H1 (cell line): Measurements from ENCODE around the gene EBF3. TPM values are rescaled to one million over a fixed set of nuclear protein-coding genes. Genes with fewer than 3 reads are reported as not detected.

Experiments
- CTCF ChIA-PET: fragments of 300-600 bp; sonication (Branson Sonifier 250); formaldehyde crosslinking; loops from one replicate; lab custom pipeline; 2021; ENCODE audit not compliant: partially characterized antibody; lab: Charles Lee
- POLR2A ChIA-PET: fragments of 300-600 bp; sonication (Branson Sonifier 250); formaldehyde crosslinking; loops from one replicate; lab custom pipeline; 2021; ENCODE audit warnings: inconsistent platforms; ENCODE audit not compliant: partially characterized antibody; lab: Charles Lee
- DNase-seq, 2 experiments: peaks; one replicate each; pipeline versions ENCODE4 v3.0.0 to v3.0.0-alpha.2; 2010 to 2022; ENCODE audit warnings: low spot score in 2 of 2, low read depth in 1 of 2, mixed read lengths in 1 of 2
- FAIRE-seq: peaks from 2 replicates; lab custom pipeline; 2011; peaks lifted over from hg19 to GRCh38; lab: Jason Lieb, UNC
- H2AFZ ChIP-seq: 2 replicates; pipeline ENCODE4 v1.8.1; 2012; ENCODE audit warnings: low read length, inconsistent platforms
- H2AK5ac ChIP-seq: 2 replicates; pipeline ENCODE4 v1.6.1; 2013; ENCODE audit warnings: low read depth, low read length
- H2BK120ac ChIP-seq: replicated peaks from 2 replicates; pipeline ENCODE3; 2013; ENCODE audit warnings: low read depth, low read length, inconsistent platforms
- H2BK12ac ChIP-seq: 2 replicates; pipeline ENCODE4 v1.6.1; 2013; ENCODE audit warnings: low read depth, low read length
- H2BK15ac ChIP-seq: 2 replicates; pipeline ENCODE4 v1.6.1; 2013; ENCODE audit warnings: low read length
- H2BK20ac ChIP-seq: 2 replicates; pipeline ENCODE4 v1.6.1; 2013; ENCODE audit warnings: low read length
- H2BK5ac ChIP-seq: 2 replicates; pipeline ENCODE4 v1.6.1; 2013; ENCODE audit warnings: low read depth, low read length
- H3K14ac ChIP-seq: 2 replicates; pipeline ENCODE4 v1.6.1; 2013; ENCODE audit warnings: inconsistent platforms; ENCODE audit not compliant: insufficient read length
- H3K18ac ChIP-seq: 2 replicates; pipeline ENCODE4 v1.6.1; 2013; ENCODE audit warnings: low read length; ENCODE audit errors: extremely low read depth
- H3K23ac ChIP-seq: 2 replicates; pipeline ENCODE4 v1.6.1; 2013; ENCODE audit warnings: inconsistent platforms; ENCODE audit not compliant: insufficient read length
- H3K23me2 ChIP-seq: 2 replicates; pipeline ENCODE4 v1.6.1; 2013; ENCODE audit warnings: low read depth, low read length
- H3K27ac ChIP-seq: 2 replicates; pipeline ENCODE4 v1.6.1; 2011; ENCODE audit warnings: low read depth, low read length, inconsistent platforms
- H3K27me3 ChIP-seq, 4 experiments: replicated peaks in 1 of 4; 1 replicate in 1 of 4; 2 replicates in 3 of 4; pipeline versions ENCODE4 v1.6.1 to v1.8.1; 2011 to 2013; ENCODE audit warnings: low read length in 3 of 4, mild to moderate bottlenecking in 3 of 4, inconsistent platforms in 2 of 4, mixed read lengths in 2 of 4, moderate library complexity in 1 of 4; ENCODE audit not compliant: control insufficient read depth in 3 of 4, insufficient read depth in 3 of 4; ENCODE audit errors: extremely low read depth in 1 of 4
- H3K36me3 ChIP-seq, 4 experiments: 2 replicates each; pipeline versions ENCODE4 v1.6.1 to v1.8.1; 2011 to 2013; ENCODE audit warnings: mild to moderate bottlenecking in 4 of 4, low read length in 3 of 4, moderate library complexity in 2 of 4, control low read depth in 1 of 4, inconsistent platforms in 1 of 4; ENCODE audit not compliant: insufficient read depth in 4 of 4, control insufficient read depth in 2 of 4
- H3K4ac ChIP-seq: replicated peaks from 2 replicates; pipeline ENCODE3; 2013; ENCODE audit warnings: low read length, low read depth, mixed read lengths, inconsistent platforms; ENCODE audit not compliant: insufficient read length
- H3K4me1 ChIP-seq, 4 experiments: replicated peaks in 1 of 4; 1 replicate in 1 of 4; 2 replicates in 3 of 4; pipeline versions ENCODE4 v1.6.1 to v1.8.1; 2011 to 2013; ENCODE audit warnings: low read length in 3 of 4, inconsistent platforms in 2 of 4, mixed read lengths in 1 of 4; ENCODE audit not compliant: insufficient read depth in 4 of 4, control insufficient read depth in 3 of 4
- H3K4me2 ChIP-seq, 2 experiments: 2 replicates each; pipeline versions ENCODE4 v1.6.1 to v1.8.1; 2011 to 2013; ENCODE audit warnings: low read depth in 2 of 2, low read length in 2 of 2, control low read depth in 1 of 2, inconsistent platforms in 1 of 2, mild to moderate bottlenecking in 1 of 2; ENCODE audit not compliant: insufficient read depth in 1 of 2
- H3K4me3 ChIP-seq, 4 experiments: fragments of 200-600, 300-600 bp in 1 of 4; sonication (generic), shearing (Covaris generic), sonication (Bioruptor Twin) in 1 of 4; 2 replicates each; pipeline versions ENCODE4 v1.5.1 to v1.8.1; 2011 to 2016; ENCODE audit warnings: low read length in 4 of 4, low read depth in 3 of 4, control low read depth in 2 of 4, inconsistent platforms in 2 of 4, mild to moderate bottlenecking in 2 of 4, mixed read lengths in 1 of 4, moderate library complexity in 1 of 4; ENCODE audit not compliant: insufficient read depth in 2 of 4; ENCODE audit errors: extremely low read depth in 1 of 4
- H3K56ac ChIP-seq: replicated peaks from 2 replicates; pipeline ENCODE3; 2013; ENCODE audit warnings: low read depth, mild to moderate bottlenecking, mixed read lengths, low read length, inconsistent platforms; ENCODE audit not compliant: insufficient read length
- H3K79me1 ChIP-seq: 2 replicates; pipeline ENCODE4 v1.6.1; 2013; ENCODE audit warnings: low read depth, low read length, control low read depth
- H3K79me2 ChIP-seq, 2 experiments: 2 replicates each; pipeline versions ENCODE4 v1.6.1 to v1.8.1; 2012 to 2013; ENCODE audit warnings: low read length in 2 of 2, mild to moderate bottlenecking in 2 of 2, inconsistent platforms in 1 of 2; ENCODE audit not compliant: insufficient read depth in 2 of 2, control insufficient read depth in 1 of 2
- H3K9ac ChIP-seq, 4 experiments: replicated peaks in 1 of 4; 1 replicate in 1 of 4; 2 replicates in 3 of 4; pipeline versions ENCODE4 v1.6.1 to v1.8.1; 2011 to 2013; ENCODE audit warnings: low read depth in 3 of 4, low read length in 3 of 4, control low read depth in 2 of 4, mild to moderate bottlenecking in 2 of 4, moderate library complexity in 2 of 4, inconsistent platforms in 1 of 4; ENCODE audit errors: extremely low read depth in 1 of 4
- H3K9me3 ChIP-seq, 2 experiments: 2 replicates each; pipeline versions ENCODE4 v1.6.1 to v1.8.1; 2012 to 2013; ENCODE audit warnings: mild to moderate bottlenecking in 2 of 2, moderate library complexity in 2 of 2, control low read depth in 1 of 2, inconsistent platforms in 1 of 2, low read depth in 1 of 2, low read length in 1 of 2, mixed read lengths in 1 of 2; ENCODE audit not compliant: insufficient read depth in 2 of 2
- H4K20me1 ChIP-seq, 2 experiments: replicated peaks in 1 of 2; 2 replicates each; pipeline versions ENCODE3 to v1.8.1; 2011 to 2013; ENCODE audit warnings: inconsistent platforms in 2 of 2, low read length in 2 of 2, mild to moderate bottlenecking in 1 of 2; ENCODE audit not compliant: insufficient read depth in 2 of 2, control insufficient read depth in 1 of 2
- H4K5ac ChIP-seq: 2 replicates; pipeline ENCODE4 v1.6.1; 2013; ENCODE audit warnings: low read length, low read depth, mixed read lengths, inconsistent platforms; ENCODE audit not compliant: insufficient read length
- H4K8ac ChIP-seq: 2 replicates; pipeline ENCODE4 v1.8.0; 2013; ENCODE audit warnings: mild to moderate bottlenecking, moderate library complexity, low read length, inconsistent platforms; ENCODE audit not compliant: insufficient read depth; ENCODE audit errors: extremely low read depth
- H4K91ac ChIP-seq: replicated peaks from 2 replicates; pipeline ENCODE3; 2013; ENCODE audit warnings: low read length, mixed read lengths, inconsistent platforms; ENCODE audit not compliant: insufficient read length
- SIX5 ChIP-seq: IDR thresholded peaks from 2 replicates; pipeline ENCODE4 v1.6.1; 2011; ENCODE audit warnings: mild to moderate bottlenecking, low read depth, low read length
- WGBS, 2 experiments: shearing (Covaris generic) in 1 of 2; methylation state at CpG; one replicate each; pipeline versions ENCODE4 v1.1.6 to v1.1.7; 2013 to 2015; ENCODE audit warnings: low lambda C conversion rate in 2 of 2, mixed read lengths in 2 of 2, inconsistent platforms in 1 of 2, low coverage in 1 of 2, missing lambda C conversion rate in 1 of 2; ENCODE audit not compliant: insufficient replicate concordance in 2 of 2, insufficient coverage in 1 of 2, insufficient read length in 1 of 2; ENCODE audit errors: extremely low coverage in 1 of 2, missing lambda C conversion rate in 1 of 2; 5-methylcytosine and 5-hydroxymethylcytosine counted together
- polyA plus RNA-seq, 7 experiments: library from polyadenylated mRNA; depleted of rRNA in 3 of 7; stranded (reverse) in 5 of 7; unstranded in 2 of 7; fragments of >200 nt in 5 of 7; fragments of 200-250 nt in 2 of 7; gene quantifications; 1 replicate in 5 of 7; 2 replicates in 1 of 7; 4 replicates in 1 of 7; pipeline versions ENCODE4 v1.2.1 to v1.2.3, GENCODE V29; 2011 to 2013; ENCODE audit warnings: missing spikeins in 2 of 7, mixed read lengths in 2 of 7
- total RNA-seq: library from RNA; stranded (reverse); fragmentation: NEBNext Ultra II Directional; extraction: Animal tissue kit (Norgen Biotek cat#: 25700); gene quantifications from 2 replicates; pipeline ENCODE4 v1.2.1, GENCODE V29; 2021

The EBF3 gene
- total and polyA plus RNA-seq, 2 of the 8 experiments (the other 6 are each of a cell fraction or from before 2014, with no cell fraction given), result 0.08 to 0.26 TPM

- Histone ChIP-seq H3K23ac (no peak overlapping the region), H3K23me2 (peaks cover 2% of the 10 kb centered on the region; the same call in 1 of the 2 replicates), H4K20me1 (no peaks in the 10 kb centered on the region), H2AK5ac (no peak overlapping the region), H2BK120ac (no peak overlapping the region), H3K56ac (no peak overlapping the region), H2BK15ac (no peak overlapping the region), H3K79me2 (no peaks in the 10 kb centered on the region), H4K5ac (no peak overlapping the region), H3K14ac (no peak overlapping the region), H3K4me2 (no peak overlapping the region), H2BK5ac (no peak overlapping the region), H3K18ac (no peak overlapping the region), H3K4ac (no peak overlapping the region), H3K36me3 (no peaks in the 10 kb centered on the region), H2BK20ac (no peak overlapping the region), H3K27me3 (no peaks in the 10 kb centered on the region), H3K9ac (no peak overlapping the region), H3K79me1 (no peaks in the 10 kb centered on the region), H2AFZ (no peak overlapping the region), H3K4me1 (no peaks in the 10 kb centered on the region; a peak in 1 of 7 replicates), H3K4me3 (no peak overlapping the region), H4K91ac (no peak overlapping the region), H3K9me3 (no peaks in the 10 kb centered on the region), H3K27ac (no peak overlapping the region), H2BK12ac (no peak overlapping the region), H4K8ac (no peak overlapping the region)
- ChIA-PET POLR2A (no interaction called here), CTCF (interaction anchor here (2.0 kb wide), 1 partner anchor 762 kb away, joined by 4 read pairs; no protein-coding TSS in a partner anchor)
- DNase-seq, result no peak
- FAIRE-seq, result no peak
- 94% methylated on average over 6 of the region's 6 CpGs; no CpG with 5 or more reads in 1 of the 2 experiments for WGBS, 2 experiments
- TF ChIP-seq SIX5, result no peak
Measured at GRCh38 chr10:129793479-129793878, 170.6 kb downstream of the EBF3 start.
